Fibroblast of skin of back (primary cell): ENCODE measurements around the gene EXOSC6.
A peak's percentile ranks its signal among the peaks of the same experiment; 100 is the strongest.
"Not testable (repeated sequence)": the region's sequence is repeated elsewhere in the genome, so short reads cannot be mapped to it uniquely, and the experiment has no call there.

Experiments used
- DNase-seq: peaks from one replicate; pipeline ENCODE4 v3.0.0-alpha.2; 2013

The EXOSC6 gene

GRCh38 chr16:70254180-70254964, 2.6 kb upstream of the EXOSC6 start:
- no peak for DNase-seq

GRCh38 chr16:70253291-70254106, 1.8 kb upstream of the EXOSC6 start:
- peak; percentile 48 for DNase-seq

DNA sequence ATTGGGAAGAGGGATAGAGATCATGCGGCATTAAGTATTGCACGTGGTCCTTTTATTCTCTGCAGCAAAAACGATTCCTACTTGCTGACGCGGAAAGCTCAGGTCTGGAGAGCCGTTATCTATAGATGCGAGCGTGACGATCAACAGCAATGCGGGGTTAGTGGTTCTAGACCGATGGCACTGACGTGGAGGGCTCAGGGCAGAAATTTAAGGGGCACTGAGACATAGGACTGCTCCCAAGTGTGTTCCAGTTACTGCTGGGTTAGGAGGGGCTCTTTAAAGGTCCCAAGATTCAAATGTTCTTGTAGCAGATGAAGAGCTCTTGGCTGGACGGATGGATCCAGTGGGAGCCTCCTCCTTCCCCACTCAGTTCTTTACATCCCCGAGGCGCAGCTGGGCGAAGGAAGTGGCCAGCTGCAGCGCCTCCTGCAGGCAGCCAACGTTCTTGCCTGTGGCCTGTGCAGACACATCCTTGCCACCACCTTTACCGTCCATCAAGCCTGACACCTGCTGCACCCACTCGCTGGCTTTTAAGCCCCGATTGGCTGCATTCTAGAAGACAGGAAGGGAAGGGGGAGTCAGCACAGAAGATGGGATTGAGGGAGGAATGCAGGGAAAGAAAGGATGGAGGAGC, 732 bp upstream of the EXOSC6 start:
- peak; percentile 11 for DNase-seq

GRCh38 chr16:70250748-70251628, 752 bp downstream of the EXOSC6 start:
- DNase-seq, result peak; percentile 37

GRCh38 chr16:70249697-70250096, 2.0 kb downstream of the EXOSC6 start:
- DNase-seq, result not testable (repeated sequence)

- not testable (repeated sequence) for DNase-seq
Observed at GRCh38 chr16:70238773-70239172, 13.0 kb downstream of the EXOSC6 start.

GRCh38 chr16:70231831-70232230, 19.9 kb downstream of the EXOSC6 start:
- not testable (repeated sequence) for DNase-seq

- DNase-seq, result not testable (repeated sequence)
Observed at GRCh38 chr16:70226024-70226423, 25.7 kb downstream of the EXOSC6 start.

DNA sequence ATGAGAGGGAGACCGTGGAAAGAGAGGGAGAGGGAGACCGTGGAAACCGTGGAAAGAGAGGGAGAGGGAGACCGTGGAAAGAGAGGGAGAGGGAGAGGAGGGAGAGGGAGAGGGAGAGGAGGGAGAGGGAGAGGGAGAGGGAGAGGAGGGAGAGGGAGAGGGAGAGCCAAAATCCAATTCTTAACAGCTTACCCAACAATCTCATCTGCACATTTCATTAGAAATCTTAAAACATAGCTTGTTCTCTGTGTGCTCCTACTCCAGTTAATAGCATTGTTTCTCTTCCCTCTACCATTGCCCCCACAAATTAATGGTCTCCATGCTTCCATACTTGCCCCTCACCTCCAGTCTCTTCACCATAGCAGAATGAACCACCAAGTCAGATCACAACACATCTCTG, 26.3 kb downstream of the EXOSC6 start:
- DNase-seq, result not testable (repeated sequence)

- DNase-seq, result not testable (repeated sequence)
Observed at GRCh38 chr16:70224645-70225044, 27.1 kb downstream of the EXOSC6 start.

- DNase-seq, result not testable (repeated sequence)
Observed at GRCh38 chr16:70223971-70224513, 27.7 kb downstream of the EXOSC6 start.

DNA sequence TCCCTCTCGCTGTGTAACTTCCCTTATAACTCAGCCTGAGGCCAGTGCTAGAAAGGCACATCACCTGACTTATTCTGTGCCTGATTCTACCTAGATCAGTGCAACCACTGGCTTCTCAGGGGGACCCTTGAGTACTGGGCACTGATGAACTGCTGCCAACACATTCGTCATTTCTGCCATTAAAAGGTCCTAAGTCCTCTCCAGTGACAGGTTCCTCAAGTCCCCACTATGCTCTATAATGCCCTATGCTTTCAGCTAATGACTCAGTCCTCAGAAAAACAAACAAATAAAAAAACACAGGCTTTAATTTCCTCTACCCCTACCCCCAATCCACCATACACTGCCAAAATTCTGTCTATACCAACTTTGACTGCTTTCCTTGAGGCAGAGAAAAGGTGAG, 28.5 kb downstream of the EXOSC6 start:
- DNase-seq, result not testable (repeated sequence)

DNA sequence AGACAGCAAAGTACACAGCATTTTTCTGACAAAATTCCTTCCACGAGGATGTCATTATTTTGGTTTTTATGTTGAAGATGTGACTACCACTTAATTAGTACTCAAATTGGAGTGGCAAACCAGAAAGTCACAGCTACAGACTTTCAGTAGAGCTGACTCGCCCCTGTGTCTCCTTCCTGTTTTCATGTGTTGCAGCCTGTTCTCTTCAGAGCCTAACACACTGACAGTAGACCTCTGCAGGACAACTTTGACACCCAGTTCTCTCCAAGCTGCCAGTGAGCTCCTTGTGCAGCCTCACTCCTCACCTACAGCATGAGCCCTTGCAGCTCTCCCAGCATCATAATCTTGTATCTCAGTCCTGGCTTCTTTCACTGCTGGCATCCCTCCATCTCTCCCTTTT, 29.2 kb downstream of the EXOSC6 start:
- DNase-seq, result not testable (repeated sequence)

GRCh38 chr16:70218586-70218985, 33.2 kb downstream of the EXOSC6 start:
- DNase-seq, result not testable (repeated sequence)

DNA sequence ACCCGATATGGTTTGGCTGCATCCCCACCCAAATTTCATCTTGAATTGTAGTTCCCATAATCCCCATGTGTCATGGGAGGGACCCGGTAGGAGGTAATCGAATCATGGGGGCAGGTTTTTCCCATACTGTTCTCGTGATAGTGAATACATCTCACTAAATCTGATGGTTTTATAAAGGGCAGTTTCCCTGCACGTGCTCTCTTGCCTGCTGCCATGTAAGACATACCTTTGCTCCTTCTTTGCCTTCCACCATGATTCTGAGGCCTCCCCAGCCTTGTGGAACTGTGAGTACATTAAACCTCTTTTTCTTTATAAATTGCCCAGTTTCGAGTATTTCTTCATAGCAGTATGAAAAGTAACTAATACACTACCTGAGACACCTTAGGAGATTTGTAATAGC, 45.4 kb downstream of the EXOSC6 start:
- DNase-seq, result not testable (repeated sequence)

DNA sequence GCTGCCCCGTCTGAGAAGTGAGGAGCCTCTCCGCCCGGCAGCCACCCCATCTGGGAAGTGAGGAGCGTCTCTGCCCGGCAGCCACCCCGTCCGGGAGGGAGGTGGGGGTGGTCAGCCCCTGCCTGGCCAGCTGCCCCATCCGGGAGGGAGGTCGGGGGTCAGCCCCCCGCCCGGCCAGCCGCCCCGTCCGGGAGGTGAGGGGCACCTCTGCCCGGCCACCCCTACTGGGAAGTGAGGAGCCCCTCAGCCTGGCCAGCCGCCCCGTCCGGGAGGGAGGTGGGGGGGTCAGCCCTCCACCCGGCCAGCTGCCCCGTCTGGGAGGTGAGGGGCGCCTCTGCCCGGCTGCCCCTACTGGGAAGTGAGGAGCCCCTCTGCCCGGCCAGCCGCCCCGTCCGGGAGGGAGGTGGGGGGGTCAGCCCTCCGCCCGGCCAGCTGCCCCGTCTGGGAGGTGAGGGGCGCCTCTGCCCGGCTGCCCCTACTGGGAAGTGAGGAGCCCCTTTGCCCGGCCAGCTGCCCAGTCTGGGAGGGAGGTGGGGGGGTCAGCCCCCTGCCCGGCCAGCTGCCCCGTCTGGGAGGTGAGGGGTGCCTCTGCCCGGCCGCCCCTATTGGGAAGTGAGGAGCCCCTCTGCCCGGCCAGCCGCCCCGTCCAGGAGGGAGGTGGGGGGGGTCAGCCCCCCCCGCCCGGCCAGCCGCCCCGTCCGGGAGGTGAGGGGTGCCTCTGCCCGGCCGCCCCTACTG, 46.9 kb downstream of the EXOSC6 start:
- not testable (repeated sequence) for DNase-seq

DNA sequence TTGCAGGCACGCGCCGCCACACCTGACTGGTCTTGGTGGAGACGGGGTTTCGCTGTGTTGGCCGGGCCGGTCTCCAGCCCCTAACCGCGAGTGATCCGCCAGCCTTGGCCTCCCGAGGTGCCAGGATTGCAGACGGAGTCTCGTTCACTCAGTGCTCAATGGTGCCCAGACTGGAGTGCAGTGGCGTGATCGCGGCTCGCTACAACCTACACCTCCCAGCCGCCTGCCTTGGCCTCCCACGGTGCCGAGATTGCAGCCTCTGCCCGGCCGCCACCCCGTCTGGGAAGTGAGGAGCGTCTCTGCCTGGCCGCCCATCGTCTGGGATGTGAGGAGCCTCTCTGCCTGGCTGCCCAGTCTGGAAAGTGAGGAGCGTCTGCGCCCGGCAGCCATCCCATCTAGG, 47.7 kb downstream of the EXOSC6 start:
- DNase-seq, result not testable (repeated sequence)

GRCh38 chr16:70203508-70203907, 48.2 kb downstream of the EXOSC6 start:
- not testable (repeated sequence) for DNase-seq

DNA sequence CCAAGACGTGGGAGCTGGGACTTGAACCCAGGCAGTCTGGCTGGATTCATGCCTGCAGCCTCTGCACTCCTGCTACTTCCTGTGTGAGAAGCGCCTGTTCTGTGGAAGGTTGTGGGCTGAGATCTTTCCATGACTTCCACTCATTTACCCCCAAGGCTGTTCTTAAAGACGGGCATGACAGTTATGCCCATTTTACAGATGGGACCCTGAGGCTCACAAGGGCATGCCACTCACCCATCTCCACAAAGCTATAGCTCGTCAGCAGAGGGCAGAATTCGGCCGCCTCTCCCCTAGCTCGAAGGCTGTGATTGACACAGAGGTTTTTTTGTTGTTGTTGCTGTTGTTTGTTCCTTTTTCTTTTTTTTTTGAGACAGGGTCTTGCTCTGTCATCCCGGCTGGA, 51.7 kb downstream of the EXOSC6 start:
- DNase-seq, result not testable (repeated sequence)

GRCh38 chr16:70199170-70199569, 52.6 kb downstream of the EXOSC6 start:
- DNase-seq, result not testable (repeated sequence)

DNA sequence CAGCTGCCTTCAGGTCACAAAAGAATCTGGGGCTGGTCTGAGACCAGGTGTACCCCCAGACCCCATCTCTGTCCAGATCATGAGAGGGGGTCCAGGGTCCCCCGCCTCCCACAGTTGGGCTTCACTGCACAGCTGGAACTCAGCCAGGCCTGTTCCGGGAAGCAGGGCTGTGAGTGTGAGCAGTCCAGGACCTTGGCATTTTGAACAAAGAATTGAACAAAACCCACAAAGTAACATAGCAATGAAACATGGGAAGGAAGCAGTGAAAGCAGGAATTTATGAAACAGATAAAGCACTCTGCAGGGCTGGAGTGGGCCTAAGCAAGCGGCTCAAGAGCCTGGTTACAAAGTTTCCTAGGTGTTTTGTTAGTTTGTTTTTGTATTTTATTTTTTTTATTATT, 53.1 kb downstream of the EXOSC6 start:
- peak; percentile 4 for DNase-seq
